Endometrial microvascular endothelial cells (primary cell): ENCODE measurements around the gene C14orf119. TPM values are rescaled to one million over a fixed set of nuclear protein-coding genes. Genes with fewer than 3 reads are reported as not detected.

Experiments used
- in situ Hi-C: cut with HindIII; loops from 2 replicates; pipeline ENCODE4 v1.10.0; 2017; ENCODE audit warnings: low sequenced_read_pairs, low pct_unique_long_range_greater_than_20kb; ENCODE audit errors: inconsistent ontology term
- total RNA-seq: library from RNA; depleted of rRNA; stranded (reverse); fragments of >200 nt; gene quantifications from one replicate; pipeline ENCODE4 v1.2.3, GENCODE V29; 2015; ENCODE audit errors: inconsistent ontology term

The C14orf119 gene
- total RNA-seq, 1 donor from 2014 or later = 51.6 TPM

GRCh38 chr14:23118506-23119362 is 23.4 kb downstream of the C14orf119 start, which contains the start of gene CEBPE:
Gene CEBPE, minus strand, starts transcription at chr14:23119255. Its CDS starts 164 bp downstream, at chr14:23119091.
- in situ Hi-C loops = no loop called here

- in situ Hi-C loops = no loop called here
Measured at GRCh38 chr14:23119363-23120327, 24.3 kb downstream of the C14orf119 start.

- in situ Hi-C loops = no loop called here
Measured at GRCh38 chr14:23120541-23121251, 25.4 kb downstream of the C14orf119 start.

- in situ Hi-C loops = no loop called here
Measured at GRCh38 chr14:23121361-23121771, 26.1 kb downstream of the C14orf119 start.

DNA sequence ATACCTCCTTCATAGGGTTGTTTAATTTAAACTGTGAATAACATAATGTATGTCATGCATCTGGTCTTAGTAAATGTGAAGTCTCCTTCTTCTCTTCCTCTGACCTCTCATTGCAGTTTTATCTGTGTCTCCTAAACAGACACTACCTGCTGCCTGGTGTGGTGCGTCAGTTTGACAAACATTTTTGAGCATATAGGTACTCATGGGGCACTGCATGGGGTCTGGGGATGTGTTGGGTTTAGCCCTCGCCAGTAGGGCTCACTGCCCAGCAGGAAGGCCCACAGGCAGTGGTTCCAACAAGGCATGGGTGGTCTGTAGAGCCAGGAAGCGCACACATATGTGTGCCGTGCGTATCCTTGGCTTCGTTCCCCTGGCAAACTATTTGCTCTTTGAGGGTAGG is 26.8 kb downstream of the C14orf119 start:
- in situ Hi-C loops = no loop called here

DNA sequence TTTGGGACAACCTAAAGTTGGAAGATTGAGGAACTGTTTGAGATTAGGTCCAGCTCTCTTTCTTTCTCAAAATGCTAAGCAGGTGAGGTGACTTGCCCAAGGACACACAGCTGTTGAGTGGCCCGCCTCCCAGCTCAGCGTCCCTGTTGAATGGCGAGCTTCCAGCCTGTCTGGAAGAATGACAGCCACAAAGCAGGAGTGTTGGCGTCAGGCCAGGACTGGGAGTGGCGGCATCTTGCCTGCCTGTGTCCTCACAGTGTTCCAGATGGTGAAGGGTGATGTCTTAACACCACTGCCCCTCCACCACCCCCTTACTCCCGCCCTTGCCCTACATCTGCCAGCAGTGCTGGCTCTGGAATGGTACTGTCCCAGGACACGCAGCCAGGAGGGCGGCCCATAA is 28.1 kb downstream of the C14orf119 start:
- in situ Hi-C loops = no loop called here

- in situ Hi-C loops = no loop called here
Measured at GRCh38 chr14:23124337-23124954, 29.1 kb downstream of the C14orf119 start.

GRCh38 chr14:23125011-23125410 is 29.7 kb downstream of the C14orf119 start:
- in situ Hi-C loops = no loop called here

DNA sequence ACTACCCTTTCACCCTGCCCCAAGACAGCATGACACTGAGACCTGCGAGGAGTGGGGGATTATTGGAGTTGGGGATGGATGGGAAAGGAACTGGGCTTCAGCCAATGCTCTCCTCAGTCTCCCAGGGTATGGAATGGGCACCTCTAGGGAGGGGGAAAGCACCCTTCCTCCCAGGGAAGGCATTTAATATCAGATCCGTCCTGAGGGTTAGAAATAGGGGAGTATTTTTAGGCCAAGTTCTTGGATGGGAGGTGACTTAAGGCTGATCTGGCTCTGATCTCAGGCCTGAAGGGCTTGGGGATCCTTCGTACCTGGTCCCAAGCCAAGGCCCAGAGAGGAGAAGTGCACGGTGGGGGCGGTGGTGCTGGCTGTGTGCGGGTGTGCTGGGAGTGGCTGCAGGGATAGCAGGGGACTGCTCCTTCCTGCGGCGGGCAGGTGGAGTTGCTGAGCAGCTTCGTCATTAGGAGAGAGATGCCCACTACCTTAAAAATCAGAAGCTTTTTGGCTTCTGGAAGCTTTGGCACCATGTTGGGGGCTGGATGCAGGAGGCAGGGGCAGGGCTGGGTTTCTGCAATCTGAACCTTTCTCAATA is 30.7 kb downstream of the C14orf119 start:
- in situ Hi-C loops = no loop called here

DNA sequence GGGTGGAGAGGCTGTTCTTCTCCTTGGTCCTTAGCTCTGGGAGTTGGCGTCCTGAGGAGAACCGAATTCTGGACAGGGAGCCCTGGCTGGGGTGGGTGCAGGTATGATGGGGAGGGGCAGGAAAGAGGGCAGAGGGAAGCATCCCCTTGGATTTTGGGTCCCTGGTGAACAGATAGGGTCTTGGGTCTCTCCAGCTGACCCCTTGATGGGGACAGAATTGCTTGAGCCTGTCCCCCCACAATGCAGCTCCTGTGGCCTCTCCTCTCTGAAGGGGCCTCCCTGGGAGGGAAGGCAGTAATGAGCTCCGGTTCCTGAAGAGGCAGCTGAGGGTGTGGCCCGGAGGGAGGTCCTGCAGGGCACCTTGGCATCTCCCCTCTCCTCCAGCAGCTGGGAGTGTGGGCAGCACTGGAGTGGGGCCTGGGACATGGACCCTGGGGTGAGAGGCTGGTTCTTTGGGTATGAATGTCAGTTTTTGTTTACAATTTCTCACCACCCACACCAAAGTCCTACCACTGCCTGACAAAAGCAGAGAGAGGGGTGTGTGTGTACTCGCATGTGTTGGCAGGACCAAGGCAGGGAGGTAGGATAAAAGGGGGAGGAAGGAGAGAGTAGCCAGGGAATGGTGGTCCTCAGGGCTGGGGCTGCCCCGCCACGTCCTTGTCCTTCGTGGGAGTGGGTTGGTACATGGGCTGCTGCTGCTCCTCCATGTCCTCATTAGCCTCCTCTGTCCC is 31.4 kb downstream of the C14orf119 start:
- in situ Hi-C loops = no loop called here

GRCh38 chr14:23127861-23128260 is 32.6 kb downstream of the C14orf119 start:
- in situ Hi-C loops = no loop called here

DNA sequence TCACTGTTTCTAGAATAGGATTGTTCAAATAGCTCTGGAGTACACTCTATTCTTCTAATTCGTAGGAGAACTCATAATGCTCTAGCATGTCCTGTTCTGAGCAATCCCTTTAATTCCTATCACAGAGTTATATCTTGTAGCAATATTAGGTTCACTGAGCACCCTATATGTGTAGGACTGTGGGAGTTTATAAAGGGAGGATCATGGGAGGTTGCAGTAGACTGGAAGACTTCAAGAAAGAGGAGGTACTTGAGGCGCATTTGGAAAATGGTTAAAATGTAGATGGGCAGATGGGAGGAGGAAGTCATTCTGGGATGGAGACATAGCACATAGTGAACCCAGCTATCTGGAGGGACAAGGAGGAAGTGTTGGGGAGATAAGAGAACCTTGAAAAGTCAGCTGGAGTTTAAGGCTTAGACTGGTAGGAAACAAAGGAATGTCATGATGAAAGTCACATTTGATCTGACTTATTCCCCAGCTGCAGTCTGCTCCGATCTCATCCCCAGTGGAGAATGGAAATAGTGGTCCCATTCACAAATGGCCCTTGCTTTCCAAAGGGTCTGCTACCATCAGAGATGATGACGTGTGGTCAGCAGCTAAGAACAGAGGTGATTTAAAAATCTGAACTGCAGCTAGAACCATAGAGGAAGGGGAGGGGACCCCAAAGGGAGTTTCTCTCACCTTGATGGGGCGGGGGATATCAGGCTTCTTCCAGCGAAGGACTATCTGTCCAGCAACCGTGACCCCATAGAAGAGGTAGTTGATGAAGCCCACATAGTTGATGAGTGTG is 33.9 kb downstream of the C14orf119 start:
- in situ Hi-C loops = no loop called here

DNA sequence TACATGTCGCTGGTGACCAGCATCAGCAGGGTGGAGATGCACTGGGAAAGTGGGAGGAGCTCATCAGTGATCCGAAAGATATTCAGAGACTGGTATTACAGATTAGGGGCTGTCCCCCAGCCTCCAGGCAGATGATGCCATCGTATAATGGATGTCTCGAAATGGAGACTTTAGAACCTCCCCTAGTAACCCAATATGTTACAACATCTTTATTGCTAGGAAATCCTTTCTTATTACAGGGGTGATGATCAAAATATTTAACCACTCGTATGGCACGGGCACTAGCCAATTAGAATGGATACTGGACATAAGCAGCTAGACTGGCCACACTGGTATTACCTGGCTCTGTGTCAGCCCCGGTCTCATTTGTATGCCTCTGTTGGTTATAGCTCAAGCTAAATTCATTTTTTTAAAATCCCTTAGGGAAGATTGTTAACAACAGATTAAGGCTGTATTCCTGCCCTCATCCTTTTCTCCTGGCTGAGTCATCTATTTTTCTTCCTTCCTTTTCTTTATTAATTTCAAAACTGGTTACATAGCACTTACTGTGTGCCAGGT is 34.5 kb downstream of the C14orf119 start:
- in situ Hi-C loops = no loop called here

DNA sequence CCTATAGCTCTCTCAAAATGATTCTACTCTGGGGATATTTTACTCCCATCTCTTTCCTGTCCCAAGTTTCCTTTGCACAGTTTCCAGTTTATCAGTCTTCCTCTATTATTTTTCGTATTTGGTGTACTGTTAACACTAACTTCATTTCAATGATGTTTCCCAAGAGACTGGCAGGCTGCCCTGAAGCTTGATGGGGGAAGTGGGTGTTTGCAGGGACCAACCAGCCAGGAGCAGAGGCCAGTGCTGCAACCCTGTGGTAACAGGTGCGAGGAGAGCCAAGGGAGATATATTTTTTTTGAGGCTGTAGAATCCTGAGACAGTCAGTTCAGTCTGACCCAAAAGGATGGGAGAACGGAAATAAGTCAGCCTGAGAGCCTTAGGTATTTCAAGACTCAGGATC is 35.6 kb downstream of the C14orf119 start:
- in situ Hi-C loops = no loop called here

DNA sequence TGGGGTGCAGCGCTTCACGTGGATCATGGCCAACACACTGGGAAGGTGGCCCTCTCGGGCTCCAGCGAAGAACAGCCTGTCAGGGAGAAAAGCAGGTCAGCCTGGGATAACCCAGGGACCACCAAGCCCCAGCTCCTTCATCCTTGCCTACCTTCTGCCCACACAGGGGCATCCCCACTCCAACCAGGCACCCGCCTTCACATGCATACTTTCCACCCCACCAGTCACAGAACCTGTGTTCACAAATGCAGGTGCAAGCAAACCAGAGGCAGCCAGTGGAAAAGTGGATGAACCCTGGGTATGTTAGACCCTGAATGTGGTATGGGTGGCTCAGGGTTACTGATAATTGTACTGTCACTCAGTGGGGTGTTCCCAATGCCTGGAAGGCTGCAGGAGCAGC is 36.2 kb downstream of the C14orf119 start:
- in situ Hi-C loops = no loop called here

DNA sequence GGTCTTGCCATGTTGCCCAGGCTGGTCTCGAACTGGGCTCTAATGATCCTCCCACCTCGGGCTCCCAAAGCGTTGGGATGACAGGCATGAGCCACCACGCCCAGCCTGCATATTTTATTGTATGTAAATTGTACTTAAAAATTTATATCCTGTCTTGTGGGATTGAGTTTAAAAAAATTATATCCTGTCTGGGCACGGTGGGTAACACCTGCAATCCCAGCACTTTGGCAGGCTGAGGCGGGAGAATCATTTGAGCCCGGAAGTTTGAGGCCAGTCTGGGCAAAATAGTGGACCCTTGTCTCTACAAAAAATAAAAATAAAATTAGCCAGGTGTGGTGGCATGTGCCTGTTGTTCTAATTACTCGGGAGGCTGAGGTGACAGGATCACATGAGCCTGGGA is 37.7 kb downstream of the C14orf119 start:
- in situ Hi-C loops = no loop called here
